HG02938 (cell line): ENCODE data around the gene CLDN25.

Experiments used
- ATAC-seq: cut with Tn5 transposase; IDR thresholded peaks from one replicate; pipeline ENCODE4 v1.9.1; 2021; ENCODE audit warnings: mild to moderate bottlenecking, moderate library complexity; ENCODE audit not compliant: unreplicated experiment

Gene CLDN25

GRCh38 chr11:113806406-113806805, 26.8 kb downstream of the CLDN25 start:
- no peak for ATAC-seq

GRCh38 chr11:113808931-113809330, 29.3 kb downstream of the CLDN25 start:
- no peak for ATAC-seq

DNA sequence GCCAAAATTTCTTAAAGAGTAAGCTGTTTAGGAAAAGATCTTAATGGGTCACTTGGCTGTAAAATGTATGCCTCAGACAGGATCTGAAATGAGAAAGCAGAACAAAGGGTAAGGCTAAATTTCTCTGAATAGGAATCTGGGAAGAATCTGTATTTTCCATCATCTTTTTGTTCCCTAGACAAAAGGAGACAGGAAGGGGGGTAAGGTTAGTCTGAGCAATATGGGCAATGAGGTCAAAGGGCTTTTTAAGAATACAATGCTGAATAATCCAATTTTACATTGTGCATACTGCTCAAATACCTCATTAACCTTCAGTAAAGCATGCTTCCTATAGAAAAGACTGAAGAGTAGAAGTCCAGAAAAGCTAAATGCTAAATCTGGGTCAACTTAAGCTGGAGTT, 34.6 kb downstream of the CLDN25 start:
- ATAC-seq, result no peak

- ATAC-seq, result no peak
Measured at GRCh38 chr11:113817162-113817561, 37.6 kb downstream of the CLDN25 start.

DNA sequence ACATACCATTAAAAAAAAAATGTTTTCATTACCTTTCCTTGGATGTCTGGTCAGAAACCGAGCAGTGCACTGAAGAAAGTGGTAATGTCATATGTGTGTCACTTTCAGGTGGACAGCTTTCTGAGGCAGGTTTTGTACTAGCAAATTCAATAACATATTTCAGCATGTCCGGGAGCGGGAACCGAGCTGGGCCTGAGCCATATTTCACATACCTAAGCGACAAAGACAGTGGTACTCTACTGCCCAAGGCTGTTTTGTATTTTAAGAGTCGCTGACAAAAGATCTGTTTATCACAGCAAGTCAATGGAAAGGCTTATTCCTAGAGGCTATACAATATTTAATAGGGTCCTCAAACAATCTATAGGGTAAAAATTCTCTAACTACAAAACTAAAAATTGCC, 38.0 kb downstream of the CLDN25 start:
- no peak for ATAC-seq

GRCh38 chr11:113818426-113818825, 38.8 kb downstream of the CLDN25 start:
- ATAC-seq, result no peak

DNA sequence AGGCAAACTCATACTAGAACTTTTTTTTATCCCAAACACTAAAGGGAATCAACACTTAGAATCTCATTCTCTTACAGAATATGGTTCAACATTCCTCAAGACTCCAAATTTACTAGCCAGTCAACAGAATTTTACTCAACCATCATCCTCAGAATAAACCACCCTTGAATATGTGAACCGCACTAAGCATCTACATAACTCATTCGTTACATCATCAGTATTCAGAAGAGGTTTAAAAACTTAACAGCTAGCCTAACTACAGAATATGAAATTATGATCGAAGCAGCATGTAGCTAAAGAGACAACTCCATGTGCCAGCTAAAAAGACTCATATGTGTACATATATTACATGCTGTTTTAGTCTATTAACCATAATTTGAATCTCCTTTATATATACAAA, 47.9 kb downstream of the CLDN25 start:
- ATAC-seq, result no peak

DNA sequence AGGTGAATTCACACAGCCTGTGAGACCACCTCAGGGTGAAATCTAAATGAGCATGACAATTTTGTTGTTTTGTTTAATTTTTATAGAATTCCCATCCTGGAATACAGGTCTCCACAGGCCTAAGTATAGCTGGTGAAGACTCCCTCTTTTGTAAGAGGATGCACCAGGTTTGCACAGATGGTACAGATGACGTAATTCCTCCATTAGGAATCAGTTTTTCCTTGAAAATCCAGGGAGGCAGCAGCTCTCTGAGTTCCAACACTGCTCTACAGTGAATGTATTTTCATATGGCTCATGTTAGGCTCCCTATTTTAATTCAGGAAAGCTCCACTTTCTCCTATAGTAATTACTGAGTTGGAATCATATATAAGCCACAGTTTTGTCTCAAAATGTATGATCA, 48.6 kb downstream of the CLDN25 start:
- ATAC-seq, result no peak

DNA sequence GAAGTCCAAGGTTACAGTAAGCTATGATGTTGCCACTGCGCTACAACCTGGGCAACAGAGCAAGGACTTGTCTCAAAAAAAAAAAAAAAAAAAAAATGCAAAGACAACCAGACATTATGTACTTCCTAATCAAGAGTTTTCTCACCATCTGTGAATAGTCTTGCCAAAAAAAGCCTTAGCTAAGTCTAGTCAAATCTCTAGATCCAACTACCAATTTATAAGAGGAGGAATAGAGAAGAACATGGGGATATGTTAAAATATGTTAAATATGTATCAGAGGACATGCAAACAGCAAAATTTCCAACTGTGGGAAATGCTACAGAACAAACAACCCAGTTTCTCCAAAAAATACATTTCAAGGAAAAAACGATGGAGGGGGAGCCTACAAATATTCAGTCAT, 50.2 kb downstream of the CLDN25 start:
- no peak for ATAC-seq
